Inferior parietal cortex (tissue), 1 donor: ENCODE data around the gene ACAD9.
"Not testable (repeated sequence)": the region's sequence is repeated elsewhere in the genome, so short reads cannot be mapped to it uniquely, and the experiment has no call there.

Experiments
- DNase-seq: peaks from one replicate; pipeline ENCODE4 v3.0.0-alpha.2; 2016; ENCODE audit errors: extremely low spot score

ACAD9 gene

GRCh38 chr3:128895843-128896697, 16.6 kb downstream of the ACAD9 start:
- no peak for DNase-seq

- DNase-seq, result no peak
Observed at GRCh38 chr3:128902426-128902825, 23.0 kb downstream of the ACAD9 start.

GRCh38 chr3:128903501-128903900, 24.1 kb downstream of the ACAD9 start:
- DNase-seq, result no peak

- DNase-seq, result no peak
Observed at GRCh38 chr3:128906031-128906803, 26.8 kb downstream of the ACAD9 start.

- no peak for DNase-seq
Observed at GRCh38 chr3:128906804-128907525, 27.5 kb downstream of the ACAD9 start.

GRCh38 chr3:128907706-128908445, 28.5 kb downstream of the ACAD9 start:
- DNase-seq, result no peak

GRCh38 chr3:128908951-128909350, 29.5 kb downstream of the ACAD9 start:
- DNase-seq, result no peak

- no peak for DNase-seq
Observed at GRCh38 chr3:128910006-128910405, 30.6 kb downstream of the ACAD9 start.

GRCh38 chr3:128911911-128912310, 32.5 kb downstream of the ACAD9 start:
- DNase-seq, result no peak

GRCh38 chr3:128914966-128915645, 35.7 kb downstream of the ACAD9 start:
- no peak for DNase-seq

GRCh38 chr3:128917291-128917690, 37.9 kb downstream of the ACAD9 start:
- peak; percentile 15 for DNase-seq

- DNase-seq, result no peak
Observed at GRCh38 chr3:128919988-128920387, 40.6 kb downstream of the ACAD9 start.

- no peak for DNase-seq
Observed at GRCh38 chr3:128922804-128923459, 43.5 kb downstream of the ACAD9 start.

- DNase-seq, result no peak
Observed at GRCh38 chr3:128923576-128923975, 44.2 kb downstream of the ACAD9 start.

- DNase-seq, result not testable (repeated sequence)
Observed at GRCh38 chr3:128923986-128924385, 44.6 kb downstream of the ACAD9 start.

- DNase-seq, result no peak
Observed at GRCh38 chr3:128929364-128929763, 49.9 kb downstream of the ACAD9 start.

GRCh38 chr3:128931046-128931445, 51.6 kb downstream of the ACAD9 start:
- DNase-seq, result no peak

GRCh38 chr3:128932516-128933212, 53.2 kb downstream of the ACAD9 start:
- DNase-seq, result no peak

GRCh38 chr3:128933213-128933921, 53.9 kb downstream of the ACAD9 start:
- DNase-seq, result no peak
